HTR-8/SVneo (cell line): ENCODE data around the gene IZUMO1.
A peak's percentile ranks its signal among the peaks of the same experiment; 100 is the strongest.

ENCODE experiments used
- DNase-seq: peaks from one replicate; pipeline ENCODE4 v3.0.0; 2011; ENCODE audit warnings: low spot score, mixed read lengths; ENCODE audit not compliant: insufficient read length
- FAIRE-seq: peaks from 2 replicates; lab custom pipeline; 2011; peaks lifted over from hg19 to GRCh38; lab: Jason Lieb, UNC

Gene IZUMO1

GRCh38 chr19:48760504-48761205 is 13.9 kb upstream of the IZUMO1 start:
- no peak for FAIRE-seq
- no peak for DNase-seq

GRCh38 chr19:48757741-48758144 is 11.0 kb upstream of the IZUMO1 start:
- no peak for FAIRE-seq
- no peak for DNase-seq

- no peak for FAIRE-seq
Observed at GRCh38 chr19:48757089-48757675, 10.5 kb upstream of the IZUMO1 start.

GRCh38 chr19:48756686-48757085 is 10.0 kb upstream of the IZUMO1 start:
- FAIRE-seq, result no peak

More at GRCh38 chr19:48757089-48757675, 10.5 kb upstream of the IZUMO1 start:
- DNase-seq, result no peak

GRCh38 chr19:48756212-48756611 is 9.5 kb upstream of the IZUMO1 start:
- FAIRE-seq, result no peak
- no peak for DNase-seq

More at GRCh38 chr19:48756686-48757085, 10.0 kb upstream of the IZUMO1 start:
- DNase-seq, result no peak

- DNase-seq (no peak), FAIRE-seq (no peak)
Observed at GRCh38 chr19:48755787-48756186, 9.1 kb upstream of the IZUMO1 start.

GRCh38 chr19:48755084-48755641 is 8.5 kb upstream of the IZUMO1 start, which contains the start of gene FGF21:
FGF21 (plus strand) TSS chr19:48755524; CDS start chr19:48756237, 713 bp downstream.
- FAIRE-seq, result no peak
- no peak for DNase-seq

GRCh38 chr19:48752496-48753365 is 6.0 kb upstream of the IZUMO1 start, which contains the start of gene FUT1:
FUT1 (minus strand) TSS chr19:48752641; CDS start chr19:48751281, 1,360 bp downstream.
- FAIRE-seq (peak; percentile 78), DNase-seq (peak; percentile 71)

GRCh38 chr19:48751845-48752495 is 5.3 kb upstream of the IZUMO1 start:
- FAIRE-seq (peak; percentile 31), DNase-seq (no peak)

- DNase-seq, result no peak
- no peak for FAIRE-seq
Observed at GRCh38 chr19:48750771-48751504, 4.2 kb upstream of the IZUMO1 start.

GRCh38 chr19:48750351-48750750 is 3.6 kb upstream of the IZUMO1 start:
- FAIRE-seq, result no peak

GRCh38 chr19:48749571-48750198 is 3.0 kb upstream of the IZUMO1 start:
- no peak for FAIRE-seq
- no peak for DNase-seq

More at GRCh38 chr19:48750351-48750750, 3.6 kb upstream of the IZUMO1 start:
- DNase-seq, result no peak

GRCh38 chr19:48746110-48746509 is 599 bp downstream of the IZUMO1 start:
- DNase-seq (no peak), FAIRE-seq (no peak)

GRCh38 chr19:48745208-48745995 is 1.3 kb downstream of the IZUMO1 start:
- no peak for FAIRE-seq
- peak; percentile 56 for DNase-seq

- FAIRE-seq, result no peak
- no peak for DNase-seq
Observed at GRCh38 chr19:48742096-48742495, 4.6 kb downstream of the IZUMO1 start.

GRCh38 chr19:48741129-48741999 is 5.3 kb downstream of the IZUMO1 start:
- DNase-seq (peak; percentile 36), FAIRE-seq (no peak)
